NCI-H446 (cell line): ENCODE results near the gene HTR3E.
"Not testable (repeated sequence)": the region's sequence is repeated elsewhere in the genome, so short reads cannot be mapped to it uniquely, and the experiment has no call there.

Source experiments
- DNase-seq, 2 experiments: peaks; one replicate each; lab custom pipeline; 2025; lab: John Stamatoyannopoulos, UW

HTR3E gene

DNA sequence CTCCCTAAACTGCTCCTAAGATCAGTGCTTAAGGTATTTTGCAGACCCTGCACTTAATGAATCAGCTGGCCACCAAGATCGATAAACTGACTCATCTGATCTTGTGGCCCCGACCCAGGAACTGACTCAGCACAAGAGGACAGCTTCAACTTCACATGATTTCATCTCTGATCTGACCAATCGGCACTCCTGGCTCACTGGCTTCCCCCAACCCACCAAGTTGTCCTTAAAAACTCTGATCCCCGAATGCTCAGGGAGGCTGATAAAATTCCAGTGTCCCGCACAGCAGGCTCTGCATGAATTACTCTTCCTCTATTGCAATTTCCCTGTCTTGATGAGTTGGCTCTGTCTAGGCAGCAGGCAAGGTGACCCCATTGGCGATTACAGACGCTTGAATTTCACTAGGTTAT, 13.5 kb downstream of the HTR3E start:
- DNase-seq, result peak in 1 of 2 experiments; percentile 3

DNA sequence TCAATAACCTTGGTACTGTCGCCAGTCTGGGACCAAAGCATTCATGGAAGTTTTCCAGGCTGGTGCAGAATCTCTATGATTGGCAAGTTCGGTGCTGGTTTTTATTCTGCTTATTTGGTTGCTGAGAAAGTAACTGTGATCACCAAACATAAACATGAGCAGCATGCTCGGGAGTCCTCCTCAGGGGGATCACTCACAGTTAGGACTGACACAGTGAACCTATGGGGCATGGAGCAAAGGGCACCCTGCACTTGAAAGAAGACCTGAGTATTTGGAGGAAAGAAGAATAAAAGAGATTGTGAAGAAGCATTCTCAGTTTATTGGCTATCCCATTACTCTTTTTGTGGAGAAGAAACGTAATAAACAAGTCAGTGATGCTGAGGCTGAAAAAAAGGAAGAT, 19.2 kb downstream of the HTR3E start:
- no peak for DNase-seq

DNA sequence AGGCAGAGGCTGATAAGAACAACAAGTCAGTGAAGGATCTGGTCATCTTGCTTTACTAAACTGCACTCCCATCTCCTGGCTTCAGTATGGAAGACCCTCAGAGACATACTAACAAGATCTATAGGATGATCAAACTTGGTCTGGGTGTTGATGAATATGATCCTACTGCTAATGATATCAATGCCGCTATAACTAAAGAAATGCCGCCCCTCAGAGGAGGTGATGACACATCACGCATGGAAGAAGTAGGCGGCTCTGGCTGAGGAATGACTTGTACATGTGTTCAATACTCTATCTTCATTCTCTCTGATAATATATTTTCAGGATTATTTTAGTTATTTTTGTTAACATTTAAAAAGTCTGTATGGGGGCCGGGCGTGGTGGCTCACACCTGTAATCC, 20.8 kb downstream of the HTR3E start:
- no peak for DNase-seq

- not testable (repeated sequence) for DNase-seq
Measured at GRCh38 chr3:184121031-184121430, 24.2 kb downstream of the HTR3E start.

DNA sequence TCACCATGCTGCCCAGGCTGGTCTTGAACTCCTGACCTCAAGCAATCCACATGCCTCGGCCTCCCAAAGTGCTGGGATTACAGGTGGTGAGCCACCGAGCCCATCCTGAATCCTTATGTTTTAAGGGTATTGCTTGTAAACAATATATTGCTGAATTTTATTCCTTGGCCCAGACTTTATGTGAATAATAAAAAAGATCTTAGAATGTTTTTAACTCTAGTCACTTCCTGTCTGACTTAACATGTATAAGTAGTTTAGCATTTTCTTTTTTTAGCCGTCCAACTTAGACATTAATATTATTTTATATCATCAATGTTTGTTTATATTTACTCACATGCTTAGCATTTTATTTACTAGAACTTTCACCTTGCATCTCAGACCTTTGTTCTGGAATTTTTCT, 29.1 kb downstream of the HTR3E start:
- no peak for DNase-seq

DNA sequence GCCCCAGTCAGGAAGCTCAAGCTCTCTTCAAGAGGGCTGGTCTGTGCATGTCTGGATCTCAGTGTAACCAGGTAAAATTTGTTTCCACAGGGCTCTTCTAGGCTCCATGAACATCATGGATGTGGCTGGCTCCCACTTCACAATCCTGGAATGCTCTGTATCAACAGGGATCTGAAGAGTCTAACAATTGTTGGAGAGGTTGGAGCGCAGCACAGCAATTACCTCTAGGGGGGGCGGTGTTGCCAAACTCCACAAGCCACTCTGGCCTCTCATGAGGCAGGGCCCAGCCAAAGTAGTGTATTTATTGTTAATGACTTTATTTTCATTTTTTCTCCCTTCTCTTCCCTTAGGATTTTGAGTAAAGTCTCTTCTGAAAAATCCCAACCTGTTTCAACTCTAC, 32.1 kb downstream of the HTR3E start:
- peak in 1 of 2 experiments; percentile 17 for DNase-seq

- no peak for DNase-seq
Measured at GRCh38 chr3:184132945-184133344, 36.1 kb downstream of the HTR3E start.

- DNase-seq, result peak; percentile 81 to 95
Measured at GRCh38 chr3:184133840-184134745, 37.2 kb downstream of the HTR3E start.

GRCh38 chr3:184134746-184135148, 37.9 kb downstream of the HTR3E start:
- DNase-seq, result no peak

DNA sequence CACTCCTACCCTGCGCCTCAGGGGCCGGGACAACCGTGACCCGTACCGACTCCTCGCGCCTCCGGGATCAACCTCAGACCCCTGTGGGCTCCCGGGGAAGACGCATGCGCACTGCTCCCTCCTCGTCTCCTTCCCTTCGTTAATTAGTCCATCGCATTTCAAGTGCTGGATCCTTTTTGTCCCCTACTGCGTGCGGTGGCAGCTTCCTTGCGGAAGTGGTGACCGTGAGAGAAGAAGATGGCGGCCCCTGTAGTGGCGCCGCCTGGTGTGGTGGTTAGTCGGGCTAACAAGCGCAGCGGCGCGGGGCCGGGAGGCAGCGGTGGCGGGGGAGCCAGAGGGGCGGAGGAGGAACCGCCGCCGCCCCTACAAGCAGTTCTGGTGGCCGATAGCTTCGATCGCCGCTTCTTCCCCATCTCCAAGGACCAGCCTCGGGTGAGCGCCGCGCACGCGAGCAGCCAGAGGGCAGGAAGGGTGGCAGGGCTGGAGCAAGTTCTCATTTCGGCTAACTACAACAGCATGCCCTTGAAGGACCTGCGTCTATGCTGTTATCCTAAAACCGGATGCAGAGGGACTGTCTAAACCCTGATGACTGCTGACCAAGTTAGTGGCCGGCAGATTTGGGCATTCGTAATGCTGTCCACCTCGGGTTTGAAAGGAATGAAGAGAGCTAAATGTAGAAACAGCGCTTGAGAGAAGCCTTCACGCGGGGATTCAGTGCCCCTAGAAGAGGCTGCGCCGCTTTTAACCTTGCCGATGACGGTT, 38.5 kb downstream of the HTR3E start, which contains the start of gene EIF2B5:
TSS of gene EIF2B5 (plus strand) at position 210 of the 762 bp plus-strand sequence. CDS start at position 238, 28 bp downstream.
- peak; percentile 92 to 96 for DNase-seq

DNA sequence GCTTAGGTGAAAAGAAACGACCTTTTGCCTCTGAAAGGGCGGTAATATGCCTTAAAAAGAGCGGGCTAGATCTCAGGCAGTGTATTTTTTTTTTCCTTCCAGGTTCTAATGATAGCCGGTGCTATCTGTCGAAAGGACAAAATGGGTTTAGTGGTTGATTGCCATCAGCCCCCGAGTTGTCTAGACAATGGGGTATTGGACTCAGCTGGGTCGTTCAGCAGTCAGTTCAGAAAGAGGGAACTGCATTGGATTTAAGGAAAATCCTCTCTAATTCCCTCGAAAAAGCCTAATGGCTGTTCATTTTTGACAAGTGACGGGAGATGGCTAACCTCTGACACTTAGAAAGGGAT, 39.0 kb downstream of the HTR3E start:
- no peak for DNase-seq

- DNase-seq, result no peak
Measured at GRCh38 chr3:184140436-184140835, 43.6 kb downstream of the HTR3E start.

DNA sequence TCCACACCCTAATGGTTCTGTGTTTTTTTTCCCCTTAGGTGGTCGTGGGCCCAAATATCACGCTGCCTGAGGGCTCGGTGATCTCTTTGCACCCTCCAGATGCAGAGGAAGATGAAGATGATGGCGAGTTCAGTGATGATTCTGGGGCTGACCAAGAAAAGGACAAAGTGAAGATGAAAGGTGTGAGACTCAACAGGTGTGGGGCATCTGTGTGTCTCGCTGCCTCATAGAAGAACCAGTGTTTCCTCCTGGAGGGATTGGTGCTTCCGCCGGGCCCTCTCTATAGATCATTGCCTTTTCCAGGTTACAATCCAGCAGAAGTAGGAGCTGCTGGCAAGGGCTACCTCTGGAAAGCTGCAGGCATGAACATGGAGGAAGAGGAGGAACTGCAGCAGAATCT, 45.3 kb downstream of the HTR3E start:
- no peak for DNase-seq

GRCh38 chr3:184143327-184143726, 46.5 kb downstream of the HTR3E start:
- DNase-seq, result no peak

GRCh38 chr3:184144505-184144904, 47.6 kb downstream of the HTR3E start:
- no peak for DNase-seq

DNA sequence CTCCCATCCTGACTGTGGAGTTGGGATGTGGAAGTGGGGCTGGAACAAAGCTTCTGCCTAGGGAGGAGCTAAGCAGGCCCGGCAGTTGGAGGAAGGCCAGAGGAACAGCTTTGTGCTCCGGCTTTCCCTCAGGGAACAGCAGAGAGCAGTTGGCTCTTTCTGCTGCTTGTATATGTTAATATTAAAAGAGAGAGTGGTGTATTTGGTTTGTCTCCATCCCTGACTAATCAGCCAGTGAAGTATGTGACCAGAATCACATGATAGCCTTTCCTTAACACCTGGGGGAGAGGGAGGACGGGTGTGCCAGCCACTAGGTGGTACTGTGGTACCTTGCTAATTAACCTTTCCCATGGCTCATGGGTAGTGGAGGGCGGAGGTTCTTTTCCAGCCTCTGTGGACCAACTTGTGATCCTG, 48.3 kb downstream of the HTR3E start:
- DNase-seq, result peak in 1 of 2 experiments; percentile 74

DNA sequence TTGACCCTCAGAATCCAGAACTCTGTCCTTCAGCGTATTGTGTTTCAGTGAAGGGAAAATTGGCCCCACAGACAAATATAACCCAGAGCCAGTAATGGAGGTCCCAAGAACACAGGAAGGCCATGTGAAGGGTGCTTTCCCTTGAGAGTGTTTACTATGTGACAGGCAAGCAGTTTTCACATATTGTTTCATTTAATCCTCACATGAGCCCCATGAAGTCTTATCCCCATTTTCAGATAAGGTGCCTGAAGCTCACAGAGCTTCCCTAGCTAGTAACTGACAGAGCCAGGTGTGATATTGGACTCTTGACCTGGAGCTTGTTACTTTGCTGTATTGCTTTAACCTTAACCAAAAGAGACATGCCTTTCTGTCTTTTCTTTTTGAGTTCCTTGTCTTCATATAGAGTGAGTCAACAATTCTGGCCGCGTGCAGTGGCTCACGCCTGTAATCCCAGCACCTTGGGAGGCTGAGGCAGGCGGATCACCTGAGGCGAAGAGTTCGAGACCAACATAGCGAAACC, 48.9 kb downstream of the HTR3E start:
- DNase-seq, result no peak

- DNase-seq, result no peak
Measured at GRCh38 chr3:184148076-184148475, 51.2 kb downstream of the HTR3E start.

DNA sequence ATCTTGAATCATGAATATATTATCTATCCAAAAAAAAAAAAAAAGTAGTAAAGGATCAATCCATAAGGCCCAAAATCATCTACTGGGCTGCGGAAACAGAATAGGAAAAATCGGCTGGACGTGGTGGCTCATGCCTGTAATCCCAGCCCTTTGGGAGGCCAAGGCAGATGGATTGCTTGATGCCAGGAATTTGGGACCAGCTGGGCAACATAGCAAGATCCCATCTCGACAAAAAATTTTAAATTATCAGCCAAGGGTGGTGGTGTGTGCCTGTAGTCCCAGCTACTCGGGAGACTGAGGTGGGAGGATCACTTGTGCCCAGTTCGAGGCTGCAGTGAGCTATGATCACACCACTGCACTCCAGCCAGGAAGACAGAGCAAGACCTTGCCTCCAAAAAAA, 52.3 kb downstream of the HTR3E start:
- no peak for DNase-seq

DNA sequence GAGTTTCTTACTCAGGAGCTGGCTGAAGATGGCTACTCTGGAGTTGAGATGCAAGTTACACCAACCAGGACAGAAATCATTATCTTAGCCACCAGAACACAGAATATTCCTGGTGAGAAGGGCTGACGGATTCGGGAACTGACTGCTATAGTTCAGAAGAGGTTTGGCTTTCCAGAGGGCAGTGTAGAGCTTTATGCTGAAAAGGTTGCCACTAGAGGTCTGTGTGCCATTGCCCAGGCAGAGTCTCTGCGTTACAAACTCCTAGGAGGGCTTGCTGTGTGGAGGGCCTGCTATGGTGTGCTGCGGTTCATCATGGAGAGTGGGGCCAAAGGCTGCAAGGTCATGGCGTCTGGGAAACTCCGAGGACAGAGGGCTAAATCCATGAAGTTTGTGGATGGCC, 52.9 kb downstream of the HTR3E start:
- DNase-seq, result not testable (repeated sequence)

GRCh38 chr3:184154885-184155643, 58.2 kb downstream of the HTR3E start, which contains the start of gene DVL3:
DVL3 (plus strand) TSS chr3:184155377; CDS start chr3:184155636, 259 bp downstream.
- DNase-seq, result peak in 1 of 2 experiments; percentile 45
